SK-N-SH (cell line): ENCODE data around the gene ADGRL3. TPM values are rescaled to one million over a fixed set of nuclear protein-coding genes. Genes with fewer than 3 reads are reported as not detected.

Experiments
- CTCF ChIA-PET: fragments of 300-600, 350-600 bp; formaldehyde crosslinking; extraction: SDS; loops from one replicate; lab custom pipeline; 2021; lab: Yijun Ruan, JAX
- POLR2A ChIA-PET: fragments of 350-600 bp; sonication (Branson Sonifier 250); formaldehyde crosslinking; extraction: SDS; loops from one replicate; lab custom pipeline; 2020; ENCODE audit warnings: antibody characterized with exemption, inconsistent platforms; lab: Yijun Ruan, JAX
- DNase-seq: peaks from one replicate; pipeline ENCODE4 v3.0.0; 2012
- H2AFZ ChIP-seq: fragments of 200-600 bp; sonication (generic); 2 replicates; pipeline ENCODE4 v1.8.1; 2016; ENCODE audit warnings: antibody characterized with exemption, mild to moderate bottlenecking, low read depth
- H3F3A ChIP-seq: fragments of 200-600 bp; sonication (generic); replicated peaks from 2 replicates; pipeline ENCODE3; 2016; ENCODE audit warnings: antibody characterized with exemption, mild to moderate bottlenecking; ENCODE audit not compliant: insufficient read depth
- H3K27ac ChIP-seq, 2 experiments: fragments of 200-500 bp in 1 of 2; fragments of 200-600 bp in 1 of 2; sonication (Bioruptor generic) in 1 of 2; sonication (generic), shearing (Covaris generic) in 1 of 2; 2 replicates each; pipeline versions ENCODE4 v1.5.1 to v1.6.1; 2014 to 2016; ENCODE audit warnings: low read depth in 2 of 2, inconsistent platforms in 1 of 2, low read length in 1 of 2, mild to moderate bottlenecking in 1 of 2, mixed read lengths in 1 of 2
- H3K27me3 ChIP-seq: fragments of 200-600 bp; sonication (generic), shearing (Covaris generic); 2 replicates; pipeline ENCODE4 v1.6.1; 2016; ENCODE audit warnings: mixed run types; ENCODE audit not compliant: insufficient read depth
- H3K36me3 ChIP-seq, 2 experiments: fragments of 200-500 bp in 1 of 2; fragments of 200-600 bp in 1 of 2; sonication (Bioruptor generic) in 1 of 2; sonication (generic) in 1 of 2; replicated peaks in 1 of 2; 2 replicates each; pipeline versions ENCODE3 to v1.5.1; 2014 to 2016; ENCODE audit warnings: low read length in 1 of 2, mild to moderate bottlenecking in 1 of 2; ENCODE audit not compliant: insufficient read depth in 2 of 2, control insufficient read depth in 1 of 2
- H3K4me1 ChIP-seq, 2 experiments: fragments of 200-500 bp in 1 of 2; fragments of 200-600 bp in 1 of 2; sonication (Bioruptor generic) in 1 of 2; sonication (generic), shearing (Covaris generic) in 1 of 2; 2 replicates each; pipeline versions ENCODE4 v1.5.1 to v1.6.1; 2014 to 2016; ENCODE audit warnings: low read depth in 1 of 2, low read length in 1 of 2, mixed run types in 1 of 2; ENCODE audit not compliant: insufficient read depth in 2 of 2, control insufficient read depth in 1 of 2
- H3K4me2 ChIP-seq: fragments of 200-600 bp; sonication (generic), shearing (Covaris generic); 2 replicates; pipeline ENCODE4 v1.6.1; 2017; ENCODE audit warnings: mixed run types
- H3K4me3 ChIP-seq, 2 experiments: fragments of 200-500 bp in 1 of 2; fragments of 200-600 bp in 1 of 2; sonication (Bioruptor generic) in 1 of 2; sonication (generic), shearing (Covaris generic) in 1 of 2; 2 replicates each; pipeline versions ENCODE4 v1.5.1 to v1.8.1; 2014 to 2016; ENCODE audit warnings: low read depth in 2 of 2, inconsistent platforms in 1 of 2, low read length in 1 of 2, mild to moderate bottlenecking in 1 of 2, mixed read lengths in 1 of 2, moderate library complexity in 1 of 2
- H3K79me2 ChIP-seq: fragments of 200-600 bp; sonication (generic); 2 replicates; pipeline ENCODE4 v1.8.1; 2017; ENCODE audit warnings: mild to moderate bottlenecking; ENCODE audit not compliant: insufficient read depth
- H3K9ac ChIP-seq: fragments of 200-600 bp; sonication (generic); 2 replicates; pipeline ENCODE4 v1.6.1; 2017; ENCODE audit warnings: mixed run types
- H3K9me2 ChIP-seq: fragments of 200-600 bp; sonication (generic); 2 replicates; pipeline ENCODE4 v1.6.1; 2017; ENCODE audit warnings: mixed run types
- H3K9me3 ChIP-seq: fragments of 200-600 bp; sonication (generic); 2 replicates; pipeline ENCODE4 v1.6.1; 2017; ENCODE audit warnings: mixed run types, mild to moderate bottlenecking, moderate library complexity
- H4K20me1 ChIP-seq: fragments of 200-600 bp; sonication (generic); 2 replicates; pipeline ENCODE4 v1.6.1; 2017; ENCODE audit warnings: mild to moderate bottlenecking, mixed run types; ENCODE audit not compliant: insufficient read depth
- CHD2 ChIP-seq: fragments of 150-350 bp; IDR thresholded peaks from 2 replicates; pipeline ENCODE4 v1.6.1; 2018; ENCODE audit warnings: low read length; ENCODE audit not compliant: partially characterized antibody
- ELF1 ChIP-seq: IDR thresholded peaks from 2 replicates; pipeline ENCODE4 v1.4.0; 2012
- EP300 ChIP-seq, 2 experiments: IDR thresholded peaks; 2 replicates each; pipeline versions ENCODE4 v1.4.0 to v1.6.1; 2012; ENCODE audit warnings: borderline replicate concordance in 1 of 2, low read depth in 1 of 2, low read length in 1 of 2
- FOXM1 ChIP-seq: IDR thresholded peaks from 2 replicates; pipeline ENCODE4 v1.4.0; 2012; ENCODE audit warnings: low read depth, mild to moderate bottlenecking
- IRF3 ChIP-seq: fragments of 150-350 bp; IDR thresholded peaks from 2 replicates; pipeline ENCODE4 v1.6.1; 2016; ENCODE audit warnings: mild to moderate bottlenecking, low read depth, low read length
- MEF2A ChIP-seq: IDR thresholded peaks from 2 replicates; pipeline ENCODE4 v1.4.0; 2012; ENCODE audit warnings: low read depth, borderline replicate concordance
- MXI1 ChIP-seq: IDR thresholded peaks from 2 replicates; pipeline ENCODE4 v1.6.1; 2012; ENCODE audit warnings: mild to moderate bottlenecking, low read depth, low read length, improper control_type of control experiment
- POLR2AphosphoS5 ChIP-seq: IDR thresholded peaks from 2 replicates; pipeline ENCODE4 v1.6.1; 2012; ENCODE audit warnings: low read depth, low read length
- RAD21 ChIP-seq: IDR thresholded peaks from 2 replicates; pipeline ENCODE4 v1.6.1; 2012; ENCODE audit warnings: mild to moderate bottlenecking, low read length
- REST ChIP-seq: IDR thresholded peaks from 2 replicates; pipeline ENCODE4 v1.6.1; 2012; ENCODE audit warnings: mild to moderate bottlenecking, low read depth, low read length, moderate library complexity
- RFX5 ChIP-seq: IDR thresholded peaks from 2 replicates; pipeline ENCODE4 v1.6.1; 2012; ENCODE audit warnings: mild to moderate bottlenecking, improper control_type of control experiment, low read length
- SMC3 ChIP-seq: IDR thresholded peaks from 2 replicates; pipeline ENCODE4 v1.6.1; 2012; ENCODE audit warnings: low read depth, low read length, improper control_type of control experiment
- TAF1 ChIP-seq: IDR thresholded peaks from 2 replicates; pipeline ENCODE4 v1.6.1; 2012; ENCODE audit warnings: low read depth, mild to moderate bottlenecking, low read length, moderate library complexity, borderline replicate concordance
- USF1 ChIP-seq: IDR thresholded peaks from 2 replicates; pipeline ENCODE4 v1.4.0; 2012; ENCODE audit warnings: low read depth, borderline replicate concordance
- USF2 ChIP-seq: fragments of 150-350 bp; IDR thresholded peaks from 2 replicates; pipeline ENCODE4 v1.6.1; 2017; ENCODE audit warnings: antibody characterized with exemption, low read length, low read depth, borderline replicate concordance
- YY1 ChIP-seq: IDR thresholded peaks from 2 replicates; pipeline ENCODE4 v1.4.0; 2012; ENCODE audit warnings: low read depth, mild to moderate bottlenecking
- ZBTB33 ChIP-seq: IDR thresholded peaks from 2 replicates; pipeline ENCODE4 v1.4.0; 2012; ENCODE audit warnings: low read depth, borderline replicate concordance
- WGBS: methylation state at CpG from one replicate; pipeline ENCODE4 v1.1.6; 2017; ENCODE audit warnings: low lambda C conversion rate; 5-methylcytosine and 5-hydroxymethylcytosine counted together
- polyA plus RNA-seq, 3 experiments: library from polyadenylated mRNA; depleted of rRNA; stranded (reverse); fragments of >200 nt; gene quantifications; 2 replicates each; pipeline ENCODE4 v1.2.3, GENCODE V29; 2012

Gene ADGRL3
- polyA plus RNA-seq, 1 of the 3 experiments (the other 2 are of a cell fraction) = 0.03 TPM

GRCh38 chr4:61678297-61678696, 478.2 kb downstream of the ADGRL3 start (continued):
- TF ChIP-seq CHD2 = no peak
- TF ChIP-seq, all 33 proteins: peak for 0

- no peak for DNase-seq
- no peak for TF ChIP-seq MEF2A
- TF ChIP-seq RFX5 = no peak
- TF ChIP-seq MXI1 = no peak
- TF ChIP-seq YY1 = no peak
- no peak for TF ChIP-seq SMC3
- no peak for TF ChIP-seq USF2
- no peak for TF ChIP-seq USF1
- TF ChIP-seq RAD21 = no peak
- TF ChIP-seq TAF1 = no peak
- no peak for TF ChIP-seq FOXM1
- TF ChIP-seq POLR2AphosphoS5 = no peak
- TF ChIP-seq ELF1 = no peak
- TF ChIP-seq IRF3 = no peak
- TF ChIP-seq REST = no peak
- no peak for TF ChIP-seq EP300 (IDR thresholded peaks at IDR 0.05; ENCODE audit: borderline replicate concordance in 1 of 2, low read depth in 1 of 2, low read length in 1 of 2)
- TF ChIP-seq ZBTB33 = no peak
- Histone ChIP-seq H3K4me1 (no peaks in the 10 kb centered on the region), H3F3A (no peaks in the 10 kb centered on the region), H3K79me2 (no peaks in the 10 kb centered on the region), H3K9me3 (no peaks in the 10 kb centered on the region), H3K4me2 (no peak overlapping the region), H3K36me3 (no peaks in the 10 kb centered on the region), H2AFZ (no peak overlapping the region), H3K9me2 (no peaks in the 10 kb centered on the region), H3K4me3 (no peak overlapping the region), H3K27ac (no peak overlapping the region), H3K9ac (no peak overlapping the region), H3K27me3 (no peaks in the 10 kb centered on the region), H4K20me1 (no peaks in the 10 kb centered on the region)
- POLR2A ChIA-PET = no interaction called here
- CTCF ChIA-PET = no interaction called here
- WGBS = 67% methylated on average over 1 of the region's 1 CpG
These were observed 493.4 kb downstream of the ADGRL3 start for GRCh38 chr4:61693520-61693919.
